Measurements from ENCODE around the gene EFCAB9. TPM values are rescaled to one million over a fixed set of nuclear protein-coding genes. Genes with fewer than 3 reads are reported as not detected.

Gene EFCAB9
- total RNA-seq, 6 experiments from 2014 or later = not detected

- H3K27me3 ChIP-seq = no peaks in the 10 kb centered on the region
- H3K4me3 ChIP-seq = no peak overlapping the region
- no peaks in the 10 kb centered on the region for H3K36me3 ChIP-seq
- no peaks in the 10 kb centered on the region for H3K9me3 ChIP-seq
- DNase-seq = no peak
- TF ChIP-seq POLR2A (IDR thresholded peaks at IDR 0.05) (no peak), CTCF (IDR thresholded peaks at IDR 0.05) (no peak)
- 30% methylated on average over 3 of the region's 4 CpGs for WGBS (ENCODE audit: insufficient coverage, low coverage, low lambda C conversion rate, missing lambda C conversion rate)
- no peak overlapping the region for H3K27ac ChIP-seq
- intact Hi-C loops (cut with DNase I) = no loop called here
- peaks cover 0 to 20% (median 0%) of the 10 kb centered on the region in 4 donors for H3K4me1 ChIP-seq
- ATAC-seq = peak in 2 of 4 donors; percentile 14 to 19
Observed at GRCh38 chr5:172163346-172163745, 30.6 kb upstream of the EFCAB9 start.

GRCh38 chr5:172164769-172165212 lies 29.2 kb upstream of the EFCAB9 start:
- intact Hi-C loops (cut with DNase I) = no loop called here
- H3K9me3 ChIP-seq = no peaks in the 10 kb centered on the region
- DNase-seq (no peak), ATAC-seq (peak in 3 of 4 donors; percentile 7 to 22 (median 8))
- peaks cover 0 to 20% (median 0%) of the 10 kb centered on the region in 4 donors for H3K4me1 ChIP-seq
- no peaks in the 10 kb centered on the region for H3K27me3 ChIP-seq
- no peaks in the 10 kb centered on the region for H3K36me3 ChIP-seq
- no CpG with 5 or more reads among the region's 13 CpGs for WGBS (ENCODE audit: insufficient coverage, low coverage, low lambda C conversion rate, missing lambda C conversion rate)
- H3K27ac ChIP-seq = no peak overlapping the region
- TF ChIP-seq CTCF (IDR thresholded peaks at IDR 0.05) = no peak
- TF ChIP-seq POLR2A (IDR thresholded peaks at IDR 0.05) = no peak
- no peak overlapping the region for H3K4me3 ChIP-seq

GRCh38 chr5:172165465-172165864 lies 28.5 kb upstream of the EFCAB9 start:
- ATAC-seq (peak; percentile 20 to 86 (median 72)), DNase-seq (peak in 1 of 3 donors; percentile 56)
- Histone ChIP-seq H3K27ac (no peak overlapping the region), H3K4me3 (no peak overlapping the region), H3K27me3 (no peaks in the 10 kb centered on the region), H3K9me3 (no peaks in the 10 kb centered on the region), H3K4me1 (peaks cover 0 to 20% (median 0%) of the 10 kb centered on the region in 4 donors), H3K36me3 (no peaks in the 10 kb centered on the region)
- intact Hi-C loops (cut with DNase I) = no loop called here
- TF ChIP-seq POLR2A (IDR thresholded peaks at IDR 0.05) (no peak), CTCF (IDR thresholded peaks at IDR 0.05) (no peak)
- 15% methylated on average over 4 of the region's 7 CpGs for WGBS (ENCODE audit: insufficient coverage, low coverage, low lambda C conversion rate, missing lambda C conversion rate)

- TF ChIP-seq POLR2A (IDR thresholded peaks at IDR 0.05) (no peak), CTCF (IDR thresholded peaks at IDR 0.05) (no peak)
- H3K27ac ChIP-seq = no peak overlapping the region
- DNase-seq (no peak), ATAC-seq (no peak)
- intact Hi-C loops (cut with DNase I) = no loop called here
- no peaks in the 10 kb centered on the region for H3K36me3 ChIP-seq
- peaks cover 0 to 20% (median 0%) of the 10 kb centered on the region in 4 donors for H3K4me1 ChIP-seq
- H3K9me3 ChIP-seq = no peaks in the 10 kb centered on the region
- no peaks in the 10 kb centered on the region for H3K27me3 ChIP-seq
- H3K4me3 ChIP-seq = no peak overlapping the region
- WGBS (ENCODE audit: insufficient coverage, low coverage, low lambda C conversion rate, missing lambda C conversion rate) = 83% methylated on average over 7 of the region's 16 CpGs
Observed at GRCh38 chr5:172166030-172166826, 27.7 kb upstream of the EFCAB9 start.
